PC-3 (cell line): ENCODE data around the gene LTBP3. TPM values are rescaled to one million over a fixed set of nuclear protein-coding genes. Genes with fewer than 3 reads are reported as not detected.

Experiments used
- ATAC-seq: fragments of 200-7000 bp; cut with Tn5 transposase; 2 replicates; pipeline ENCODE4 v1.9.1; 2020; ENCODE audit warnings: mild to moderate bottlenecking, moderate library complexity
- BruUV-seq: library from RNA; stranded (reverse); fragments of 400-500 nt; replicated peaks from 2 replicates; lab custom pipeline; 2021; lab: Mats Ljungman, UMichigan
- CTCF ChIA-PET: fragments of 300-600 bp; sonication (Branson Sonifier 250); formaldehyde crosslinking; loops from one replicate; lab custom pipeline; 2022; ENCODE audit warnings: antibody characterized with exemption; lab: Charles Lee
- POLR2A ChIA-PET: fragments of 300-600 bp; sonication (Branson Sonifier 250); formaldehyde crosslinking; loops from one replicate; lab custom pipeline; 2022; ENCODE audit warnings: antibody characterized with exemption; ENCODE audit not compliant: unreplicated experiment; lab: Charles Lee
- DNase-seq: peaks from one replicate; pipeline ENCODE4 v3.0.0-alpha.2; 2015
- H2AFZ ChIP-seq: fragments of 300-600 bp; sonication (generic); 2 replicates; pipeline ENCODE4 v1.6.0; 2016; ENCODE audit warnings: antibody characterized with exemption, low read length
- H3F3A ChIP-seq: fragments of 300-600 bp; sonication (generic); one replicate; pipeline ENCODE4 v1.6.0; 2017; ENCODE audit warnings: antibody characterized with exemption, low read length, control low read depth, mild to moderate bottlenecking; ENCODE audit not compliant: unreplicated experiment
- H3K27ac ChIP-seq: fragments of 300-600 bp; sonication (generic); 2 replicates; pipeline ENCODE4 v1.5.1; 2016; ENCODE audit warnings: mild to moderate bottlenecking, low read length
- H3K27me3 ChIP-seq: fragments of 300-600 bp; sonication (generic); 2 replicates; pipeline ENCODE4 v1.6.1; 2016; ENCODE audit warnings: low read length, mixed read lengths
- H3K36me3 ChIP-seq: fragments of 300-600 bp; sonication (generic); 2 replicates; pipeline ENCODE4 v1.6.1; 2016; ENCODE audit warnings: low read depth, mixed run types, low read length, mixed read lengths
- H3K4me1 ChIP-seq: fragments of 300-600 bp; sonication (generic); 2 replicates; pipeline ENCODE4 v1.5.1; 2016; ENCODE audit warnings: low read length; ENCODE audit not compliant: insufficient read depth
- H3K4me2 ChIP-seq: fragments of 300-600 bp; sonication (generic); 2 replicates; pipeline ENCODE4 v1.6.0; 2016; ENCODE audit warnings: low read length
- H3K4me3 ChIP-seq: fragments of 300-600 bp; sonication (generic); 2 replicates; pipeline ENCODE4 v1.5.1; 2016; ENCODE audit warnings: mild to moderate bottlenecking, low read length, mixed read lengths
- H3K79me2 ChIP-seq: fragments of 300-600 bp; sonication (generic); 2 replicates; pipeline ENCODE4 v1.6.1; 2017; ENCODE audit warnings: low read length, mixed read lengths
- H3K9ac ChIP-seq: fragments of 300-600 bp; sonication (generic); 2 replicates; pipeline ENCODE4 v1.6.0; 2016; ENCODE audit warnings: mild to moderate bottlenecking, low read length
- H3K9me2 ChIP-seq: fragments of 300-600 bp; sonication (generic); replicated peaks from 2 replicates; pipeline ENCODE4 v1.6.1; 2016; ENCODE audit warnings: mixed run types, low read length, mixed read lengths
- H3K9me3 ChIP-seq: fragments of 300-600 bp; sonication (generic); 2 replicates; pipeline ENCODE4 v1.6.1; 2016; ENCODE audit warnings: low read length, mixed read lengths
- H4K20me1 ChIP-seq: fragments of 300-600 bp; sonication (generic); 2 replicates; pipeline ENCODE4 v1.6.1; 2016; ENCODE audit warnings: low read length, mixed read lengths
- CTCF ChIP-seq: fragments of 300-600 bp; sonication (generic); conservative IDR thresholded peaks from 2 replicates; pipeline ENCODE4 v1.5.1; 2017; ENCODE audit warnings: antibody characterized with exemption, low read depth, mild to moderate bottlenecking, low read length
- EZH2 ChIP-seq: fragments of 300-600 bp; sonication (generic); IDR thresholded peaks from one replicate; pipeline ENCODE4 v1.6.1; 2017; ENCODE audit warnings: antibody characterized with exemption, mild to moderate bottlenecking, low read length; ENCODE audit not compliant: unreplicated experiment
- EZH2phosphoT487 ChIP-seq: fragments of 300-600 bp; sonication (generic); IDR thresholded peaks from 2 replicates; pipeline ENCODE4 v1.6.1; 2018; ENCODE audit warnings: mild to moderate bottlenecking, antibody characterized with exemption, low read length, borderline replicate concordance
- intact Hi-C: fragments of 100-400 bp; cut with micrococcal nuclease; formaldehyde crosslinking; loops from 2 replicates; pipeline ENCODE4 v1.9.0; 2023
- total RNA-seq: library from RNA; depleted of rRNA; stranded (reverse); fragments of >200 nt; gene quantifications from 2 replicates; pipeline ENCODE4 v1.2.3, GENCODE V29; 2014

LTBP3 gene
- total RNA-seq, 1 experiment from 2014 or later: 197 TPM

- intact Hi-C loops: loop anchor here (2.0 kb wide), 1 partner anchor 17 kb away; the partner anchor contains the start of gene ZNRD2
- Histone ChIP-seq H3F3A (no peaks in the 10 kb centered on the region), H3K27me3 (no peaks in the 10 kb centered on the region), H3K9me2 (no peaks in the 10 kb centered on the region), H3K27ac (no peak overlapping the region), H3K4me2 (peak overlapping the region; percentile 93; the same call in 1 of the 2 replicates), H3K36me3 (peaks cover 7% of the 10 kb centered on the region; the same call in 1 of the 2 replicates), H2AFZ (no peak overlapping the region), H3K79me2 (peaks cover 27% of the 10 kb centered on the region), H3K4me3 (no peak overlapping the region), H4K20me1 (no peaks in the 10 kb centered on the region), H3K9me3 (no peaks in the 10 kb centered on the region), H3K4me1 (peaks cover 51% of the 10 kb centered on the region), H3K9ac (no peak overlapping the region)
- ATAC-seq (no peak), DNase-seq (no peak)
- BruUV-seq: no TSS peak
- CTCF ChIA-PET: no interaction called here
- POLR2A ChIA-PET: no interaction called here
- TF ChIP-seq CTCF: no peak
- TF ChIP-seq EZH2: no peak
- TF ChIP-seq EZH2phosphoT487: no peak
Observed at GRCh38 chr11:65554057-65554818, 3.9 kb downstream of the LTBP3 start.

GRCh38 chr11:65553301-65554001 lies 4.7 kb downstream of the LTBP3 start:
- no peaks in the 10 kb centered on the region for H3K9me2 ChIP-seq
- peaks cover 27% of the 10 kb centered on the region for H3K79me2 ChIP-seq
- ChIA-PET CTCF (no interaction called here), POLR2A (no interaction called here)
- no peak overlapping the region for H3K4me2 ChIP-seq
- H3K27ac ChIP-seq: no peak overlapping the region
- peaks cover 43% of the 10 kb centered on the region for H3K4me1 ChIP-seq
- no TSS peak for BruUV-seq
- TF ChIP-seq EZH2 (no peak), CTCF (no peak), EZH2phosphoT487 (no peak)
- no peak overlapping the region for H3K9ac ChIP-seq
- DNase-seq: no peak
- ATAC-seq: no peak
- intact Hi-C loops: loop anchor here (2.0 kb wide), 1 partner anchor 17 kb away; the partner anchor contains the start of gene ZNRD2
- no peaks in the 10 kb centered on the region for H4K20me1 ChIP-seq
- peaks cover 11% of the 10 kb centered on the region; the same call in 1 of the 2 replicates for H3K36me3 ChIP-seq
- no peaks in the 10 kb centered on the region for H3K9me3 ChIP-seq
- no peak overlapping the region for H3K4me3 ChIP-seq
- no peak overlapping the region for H2AFZ ChIP-seq
- H3F3A ChIP-seq: no peaks in the 10 kb centered on the region
- no peaks in the 10 kb centered on the region for H3K27me3 ChIP-seq
